Activated CD4-positive, alpha-beta T cell treated with anti-CD3 and anti-CD28 coated beads, Interleukin-2, amount 50 U/mL, for 1 hour (primary cell): Measurements from ENCODE around the gene COL23A1.
"Not testable (repeated sequence)": the region's sequence is repeated elsewhere in the genome, so short reads cannot be mapped to it uniquely, and the experiment has no call there.

ENCODE experiments used
- DNase-seq: peaks from one replicate; pipeline ENCODE4 v3.0.0-alpha.2; 2020

Gene COL23A1

DNA sequence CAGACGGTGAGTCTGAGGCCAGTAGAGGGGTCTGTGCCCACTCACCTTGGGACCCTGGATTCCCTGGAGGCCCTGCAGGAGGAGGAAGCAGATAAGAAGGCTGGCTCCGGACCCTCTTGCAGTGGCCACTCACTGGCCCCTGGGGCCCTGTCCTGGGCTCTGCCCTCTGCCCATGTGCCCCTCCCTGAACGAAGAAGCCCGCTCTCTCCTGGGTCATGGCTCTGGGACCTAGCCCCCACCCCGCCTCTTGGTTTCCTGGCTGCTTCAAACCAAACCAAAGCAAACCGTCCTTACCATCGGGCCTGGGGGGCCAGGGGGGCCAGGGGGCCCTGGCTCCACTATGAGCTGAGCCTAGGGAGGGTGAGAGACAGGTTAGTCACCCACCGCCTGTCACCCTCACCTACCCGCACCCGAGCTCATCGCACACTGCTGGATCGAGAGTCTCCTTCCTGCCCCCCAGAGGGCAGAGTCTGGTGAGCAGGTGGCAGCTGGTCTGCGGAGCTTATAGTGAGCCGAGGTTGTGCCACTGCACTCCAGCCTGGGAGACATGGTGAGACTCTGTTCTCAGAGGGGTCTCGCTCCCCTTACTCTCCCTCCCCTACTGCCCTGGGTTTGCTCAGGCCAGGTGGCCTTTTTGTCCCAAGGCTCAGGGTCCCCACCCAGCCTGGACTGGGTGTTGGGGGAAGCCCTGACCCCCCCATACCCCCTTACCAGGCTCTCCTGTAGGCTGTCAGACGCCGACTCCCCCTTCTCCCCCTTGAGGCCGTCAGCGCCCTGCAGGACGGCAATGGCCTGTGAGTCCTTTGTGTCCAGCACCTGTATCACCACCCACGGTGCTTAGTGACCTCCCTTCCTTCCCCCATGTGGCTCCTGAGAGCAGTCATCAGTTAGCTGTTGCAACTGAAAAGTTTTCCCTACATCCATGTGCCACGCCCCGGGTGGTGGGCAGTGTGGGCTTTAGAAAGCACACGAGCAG lies 342.4 kb downstream of the COL23A1 start:
- no peak for DNase-seq

DNA sequence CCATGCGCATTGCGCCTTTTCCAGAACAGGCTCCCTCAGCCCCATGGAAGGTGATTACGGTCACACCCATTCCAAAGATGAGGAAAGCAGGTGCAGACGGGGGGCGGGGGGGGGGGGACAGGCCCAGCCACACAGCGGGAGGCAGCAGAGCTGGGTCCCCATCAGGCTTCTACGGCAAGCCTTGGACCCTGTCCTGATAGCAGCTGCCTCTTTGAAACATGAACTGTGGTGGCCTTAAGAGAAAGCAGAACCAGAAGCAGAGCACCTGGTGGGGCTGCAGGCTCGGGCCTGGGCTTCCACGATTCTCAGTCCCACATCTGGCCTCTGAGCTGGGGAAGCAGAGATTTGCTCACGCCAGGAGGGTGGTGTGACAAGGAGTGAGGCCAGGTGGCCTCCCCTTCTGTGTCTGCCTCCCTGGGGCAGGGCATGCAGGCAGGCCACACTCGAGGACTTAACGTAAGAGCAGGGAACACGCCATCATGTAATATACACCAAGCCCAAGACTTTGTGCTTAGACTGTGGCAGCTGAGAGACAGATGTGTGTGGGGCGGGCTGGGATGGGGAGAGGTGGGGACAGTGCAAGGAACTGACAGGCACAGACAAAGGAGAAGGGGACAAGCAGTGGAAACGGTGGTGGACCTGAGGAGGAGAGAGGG lies 343.4 kb downstream of the COL23A1 start:
- DNase-seq: no peak

DNA sequence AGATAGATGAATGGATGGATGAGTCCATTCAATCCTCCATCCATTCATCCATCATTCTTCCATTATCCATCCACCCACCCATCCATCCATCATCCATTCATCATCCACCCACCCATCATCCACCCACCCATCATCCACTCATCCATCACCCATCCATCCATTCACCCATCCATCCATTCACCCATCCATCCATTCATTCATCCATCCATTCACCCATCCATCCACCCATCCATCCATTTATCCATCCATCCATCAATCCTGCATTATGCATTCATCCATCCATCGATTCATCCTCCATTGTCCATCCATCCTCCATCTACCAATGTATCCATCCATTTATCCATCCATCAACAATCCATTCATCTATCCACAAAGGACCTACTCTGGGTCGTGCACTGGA lies 344.8 kb downstream of the COL23A1 start:
- no peak for DNase-seq

DNA sequence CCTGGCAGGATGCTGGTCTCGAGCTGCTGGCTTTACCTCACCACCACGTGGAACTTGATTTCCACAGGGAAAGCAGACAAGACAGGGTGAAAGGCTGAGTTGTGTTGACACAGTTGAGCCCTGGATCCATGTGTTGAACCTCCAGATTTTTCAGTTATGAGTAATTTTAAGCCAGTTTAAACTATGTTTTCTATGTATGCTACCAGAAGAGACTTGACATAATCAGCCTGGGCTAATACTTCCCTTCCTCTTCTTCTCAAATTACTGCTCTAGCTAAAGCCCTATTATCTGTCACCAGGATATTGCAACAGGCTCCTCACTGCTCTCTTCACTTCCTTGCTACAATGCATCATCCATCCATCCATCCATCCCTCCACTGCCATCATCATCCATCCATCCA lies 345.6 kb downstream of the COL23A1 start:
- DNase-seq: no peak

DNA sequence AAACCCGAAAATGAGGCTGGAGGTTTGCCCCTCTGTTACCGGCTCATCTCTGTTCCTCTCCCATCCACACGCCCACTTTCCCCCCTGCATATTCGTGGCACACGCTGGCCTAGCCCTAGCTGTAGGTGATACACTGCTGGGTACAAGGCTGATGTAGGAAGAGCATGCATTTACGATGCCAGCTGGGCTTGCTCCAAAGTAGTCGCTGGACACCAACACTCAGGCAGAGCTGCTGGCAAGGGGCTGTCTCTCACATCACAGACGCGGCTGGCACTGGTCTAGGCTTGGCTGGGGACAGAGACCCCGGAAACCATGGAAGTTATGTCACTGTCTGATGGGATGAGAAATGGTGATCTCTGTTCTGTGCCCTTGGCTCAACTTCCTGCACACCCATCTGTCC lies 347.8 kb downstream of the COL23A1 start:
- DNase-seq: no peak

DNA sequence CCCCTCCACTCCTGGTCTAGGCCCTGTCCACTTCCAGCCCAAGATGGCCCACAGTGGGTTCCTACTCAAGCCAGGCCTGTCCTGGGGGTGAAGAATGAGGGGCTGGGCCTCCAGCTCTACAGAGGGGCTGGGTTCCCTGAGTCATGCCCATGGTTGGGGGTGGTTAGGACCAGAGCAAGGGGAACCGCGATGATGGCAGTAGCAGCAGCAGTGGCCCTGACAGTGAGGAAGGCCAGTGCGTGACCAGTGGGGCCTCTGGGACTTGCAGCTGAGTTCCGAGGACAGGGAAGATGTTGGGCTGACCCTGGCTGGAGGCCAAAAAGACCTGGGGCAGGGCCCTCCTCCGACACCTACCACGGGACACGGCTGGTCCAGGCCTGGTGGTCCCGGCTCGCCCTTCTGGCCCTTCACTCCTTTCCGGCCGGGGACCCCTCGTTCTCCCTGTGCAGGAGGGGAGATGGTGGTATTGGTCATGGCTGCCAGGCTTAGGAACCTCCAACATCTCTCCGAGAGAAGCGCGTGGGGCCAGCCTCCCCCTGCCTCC lies 348.4 kb downstream of the COL23A1 start:
- DNase-seq: no peak

DNA sequence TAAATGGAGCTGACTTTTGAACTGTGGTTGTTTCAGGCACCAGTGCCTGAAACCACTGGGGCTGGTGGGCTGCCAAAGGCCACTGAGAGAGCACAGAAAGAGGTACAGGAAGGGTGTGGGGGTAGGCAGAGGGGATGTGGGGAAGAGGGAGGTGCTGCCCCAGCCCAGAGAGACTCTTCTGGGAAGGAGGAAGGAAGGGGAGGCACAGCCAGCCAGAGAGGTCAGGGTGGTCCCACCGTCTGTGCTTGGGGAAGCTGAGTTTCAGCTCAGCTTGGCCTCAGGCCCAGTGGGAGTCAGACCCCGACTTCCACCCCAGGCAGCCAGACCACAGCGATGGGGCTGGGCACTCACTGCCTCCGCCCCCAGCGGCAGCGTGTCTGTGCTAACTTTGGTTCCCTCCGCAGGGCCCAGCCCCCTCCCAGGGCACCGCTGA lies 348.9 kb downstream of the COL23A1 start:
- no peak for DNase-seq

DNA sequence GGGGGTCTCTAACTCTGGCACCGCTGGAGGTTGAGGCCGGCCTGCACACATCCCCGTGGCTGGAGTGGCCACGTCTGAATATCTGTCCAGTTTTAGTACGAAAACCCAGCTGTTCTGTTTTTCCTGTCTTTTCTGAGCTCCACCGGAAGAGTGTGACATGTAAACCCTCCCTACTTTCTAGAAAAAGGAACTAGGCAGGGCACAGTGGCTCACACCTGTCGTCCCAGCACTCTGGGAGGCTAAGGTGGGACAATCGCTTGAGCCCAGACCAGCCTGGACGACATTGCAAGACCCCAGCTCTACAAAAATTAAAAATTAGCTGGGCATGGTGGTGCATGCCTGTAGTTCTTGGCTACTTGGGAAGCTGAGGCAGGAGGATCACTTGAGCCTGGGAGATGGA lies 349.4 kb downstream of the COL23A1 start:
- DNase-seq: no peak

DNA sequence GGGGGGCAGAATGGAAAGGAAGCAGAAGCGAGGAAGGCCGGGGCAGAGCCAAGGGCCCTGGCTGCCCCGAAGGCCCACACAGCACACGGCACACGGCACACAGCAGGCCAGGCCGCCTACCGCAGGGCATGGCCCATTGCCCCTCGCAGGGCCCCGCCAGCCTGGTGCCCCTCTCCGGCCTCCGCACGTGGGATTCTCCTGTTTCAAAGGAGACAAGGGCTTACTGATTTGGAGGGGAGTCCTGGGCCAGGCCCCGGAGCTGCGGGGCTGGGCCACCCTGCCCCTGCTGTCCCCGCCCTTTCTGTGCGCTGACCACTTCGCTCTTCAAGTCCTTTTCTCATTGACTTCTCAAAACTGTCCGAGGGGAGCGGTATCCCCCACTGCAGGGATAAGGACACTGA lies 349.9 kb downstream of the COL23A1 start:
- no peak for DNase-seq

DNA sequence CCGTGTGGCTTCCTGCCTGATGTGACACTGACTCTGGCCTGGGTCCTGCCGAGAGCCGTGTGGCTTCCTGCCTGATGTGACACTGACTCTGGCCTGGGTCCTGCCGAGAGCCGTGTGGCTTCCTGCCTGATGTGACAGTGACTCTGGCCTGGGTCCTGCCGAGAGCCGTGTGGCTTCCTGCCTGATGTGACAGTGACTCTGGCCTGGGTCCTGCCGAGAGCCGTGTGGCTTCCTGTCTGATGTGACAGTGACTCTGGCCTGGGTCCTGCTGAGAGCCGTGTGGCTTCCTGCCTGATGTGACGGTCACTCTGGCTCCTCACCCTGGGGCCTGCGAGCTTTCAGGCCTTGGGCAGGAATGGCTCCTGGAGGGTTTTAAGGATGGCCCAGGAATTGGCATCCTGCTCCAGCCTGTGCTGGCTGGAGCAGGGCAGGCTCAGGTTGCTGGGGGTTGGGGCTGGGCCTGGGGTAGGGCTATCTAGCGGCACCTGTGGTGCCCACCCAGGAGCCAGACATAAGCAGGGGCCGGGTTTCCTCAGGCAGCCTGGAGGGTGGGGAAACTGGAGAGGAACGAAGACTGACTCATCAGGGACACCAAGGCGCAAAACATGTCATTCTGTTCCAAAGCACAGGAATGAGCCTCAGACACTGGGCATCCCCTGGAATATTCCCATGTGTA lies 350.4 kb downstream of the COL23A1 start:
- not testable (repeated sequence) for DNase-seq

DNA sequence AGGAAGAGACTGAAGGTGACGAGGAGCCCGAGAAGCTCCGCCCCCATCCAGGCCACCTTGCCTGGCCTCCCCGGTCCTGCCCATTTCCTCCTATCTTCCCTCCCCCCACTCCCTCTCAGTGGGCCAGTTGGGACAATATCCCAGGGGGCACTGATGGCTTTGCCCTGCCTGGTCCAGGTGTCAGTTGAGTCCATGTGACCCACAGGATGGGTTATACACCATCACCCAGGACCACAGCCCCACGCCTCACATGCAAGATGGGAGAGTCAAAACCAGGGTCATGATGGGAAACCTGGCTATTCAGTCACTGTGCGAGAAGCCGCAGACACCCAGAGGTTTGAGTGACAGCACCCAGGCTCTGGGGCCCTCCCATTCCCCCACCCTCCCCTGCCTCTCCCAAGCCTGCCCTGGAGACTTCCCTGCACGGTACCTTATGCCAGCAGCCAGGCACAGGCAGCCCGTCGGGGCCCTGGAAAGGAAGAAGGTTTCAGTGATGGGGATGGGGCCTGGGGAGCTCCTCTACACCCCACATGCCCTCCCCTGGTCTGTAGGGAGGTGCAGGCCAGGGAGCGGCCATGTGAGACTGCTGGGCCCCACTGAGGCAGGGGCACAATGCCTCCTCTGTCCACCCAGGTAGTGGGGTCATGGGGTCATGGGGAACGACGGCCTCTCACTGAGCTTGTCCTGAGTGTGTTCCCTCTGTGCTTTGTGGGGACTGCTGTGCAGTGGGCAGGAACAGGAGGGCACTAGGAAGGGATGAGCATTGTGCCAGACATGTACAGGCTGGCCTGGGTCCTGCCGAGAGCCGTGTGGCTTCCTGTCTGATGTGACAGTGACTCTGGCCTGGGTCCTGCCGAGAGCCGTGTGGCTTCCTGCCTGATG lies 351.2 kb downstream of the COL23A1 start:
- DNase-seq: no peak

DNA sequence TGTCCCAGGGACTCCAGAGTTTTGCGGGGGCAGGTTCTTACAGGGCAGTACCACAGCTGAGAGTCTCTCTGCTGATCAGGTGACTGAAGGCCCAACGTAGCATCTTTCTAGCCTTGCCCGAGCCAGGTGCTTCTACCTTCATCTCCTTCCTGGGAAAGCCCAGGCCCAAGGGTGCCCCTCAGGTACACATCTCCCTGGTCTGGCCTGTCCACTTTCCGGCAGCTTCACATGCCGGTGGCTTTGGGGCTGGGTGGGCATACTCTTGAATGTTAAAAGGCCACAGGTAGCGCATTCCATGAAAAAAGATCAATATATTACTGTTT lies 351.9 kb downstream of the COL23A1 start:
- no peak for DNase-seq

DNA sequence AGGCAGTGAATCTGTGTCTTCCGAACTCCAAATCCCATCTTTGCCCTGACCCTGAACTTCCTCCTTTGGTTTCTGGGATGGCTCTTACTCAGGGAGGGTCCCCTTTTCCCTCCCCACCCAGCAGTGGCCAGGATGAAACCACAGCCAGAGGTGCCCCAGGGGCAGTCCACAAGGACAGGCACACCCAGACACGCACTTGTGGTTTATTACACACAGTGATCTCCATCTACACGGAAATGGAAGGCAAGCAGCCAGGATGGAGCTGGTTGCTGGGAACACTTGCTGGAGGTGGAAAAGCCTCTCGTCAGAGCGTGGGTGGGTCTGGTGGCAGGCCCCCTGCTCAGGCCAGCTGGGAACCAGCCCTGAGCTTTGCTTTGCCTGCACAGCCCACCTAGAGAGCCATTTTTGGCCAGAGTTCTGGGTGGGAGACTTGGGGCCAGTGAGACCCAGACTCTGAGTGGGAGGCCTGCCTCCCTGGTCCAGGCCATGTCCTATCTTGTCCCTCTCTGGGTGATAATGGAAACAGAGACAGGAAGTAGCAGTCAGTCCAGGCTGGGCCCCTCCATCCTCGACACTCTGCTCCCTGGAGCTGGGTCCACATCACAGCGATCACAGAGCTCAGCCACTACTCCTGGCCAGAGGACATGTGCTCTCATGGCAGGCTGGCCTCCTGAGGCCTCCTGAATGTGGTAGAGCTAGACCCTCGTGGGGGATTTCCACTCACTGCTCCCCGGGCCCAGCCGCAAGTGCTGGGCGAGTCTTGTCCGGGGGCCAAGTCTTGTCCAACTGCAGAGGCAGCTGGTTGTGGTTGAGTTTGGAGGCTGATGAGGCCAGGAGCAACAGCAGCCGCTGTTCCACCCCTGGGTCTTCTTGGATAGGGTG lies 352.5 kb downstream of the COL23A1 start:
- no peak for DNase-seq

DNA sequence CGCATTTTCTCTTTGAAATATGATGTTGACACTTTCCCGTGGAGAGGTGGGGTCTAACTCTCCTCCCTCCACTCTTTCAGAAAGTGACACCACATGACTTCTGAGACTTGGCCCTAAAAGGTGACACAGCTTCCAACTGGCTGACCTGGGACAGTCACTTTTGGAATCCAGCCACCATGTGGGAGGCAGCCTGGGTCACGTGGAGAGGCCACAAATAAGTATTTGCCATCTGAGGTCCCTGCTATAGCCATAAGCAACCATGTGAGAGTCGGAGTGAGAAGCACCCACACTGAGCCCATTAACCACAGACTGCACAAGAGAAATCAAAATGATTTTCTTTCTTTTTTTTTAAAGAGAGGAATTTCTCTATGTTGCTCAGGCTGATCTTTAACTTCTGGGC lies 353.5 kb downstream of the COL23A1 start:
- DNase-seq: no peak

DNA sequence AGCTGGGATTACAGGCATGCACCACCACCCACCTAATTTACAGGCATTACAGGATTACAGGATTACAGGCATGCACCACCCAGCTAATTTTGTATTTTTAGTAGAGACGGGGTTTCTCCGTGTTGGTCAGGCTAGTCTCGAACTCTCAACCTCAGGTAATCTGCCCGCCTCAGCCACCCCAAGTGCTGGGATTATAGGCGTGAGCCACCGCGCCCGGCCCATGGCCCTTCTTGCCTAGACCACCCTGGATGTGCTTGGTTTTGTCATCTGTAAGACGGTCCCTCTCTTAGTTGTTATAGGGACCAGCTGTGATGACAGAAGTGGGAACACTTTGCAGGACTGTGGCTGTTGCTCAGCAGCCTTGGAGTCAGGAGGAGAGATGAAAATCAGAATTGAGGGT lies 354.1 kb downstream of the COL23A1 start:
- DNase-seq: no peak

DNA sequence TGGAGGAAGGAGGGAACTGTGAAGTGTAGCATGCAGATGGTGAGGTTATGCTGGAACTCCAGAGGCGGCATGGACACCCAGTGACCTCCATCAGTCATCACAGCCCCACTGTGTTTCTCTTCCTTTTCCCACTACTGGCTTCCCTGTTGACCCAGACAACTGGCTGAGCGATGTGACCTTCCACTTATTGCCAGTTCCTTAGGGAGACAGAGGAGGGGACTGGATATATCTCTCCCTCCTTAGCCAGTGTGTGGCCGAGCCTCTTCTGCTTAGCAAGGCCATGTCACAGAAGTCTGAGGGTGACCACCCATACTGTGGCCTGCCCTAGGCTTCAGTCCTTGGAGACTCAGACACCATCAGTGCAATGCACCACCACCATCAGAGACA lies 354.6 kb downstream of the COL23A1 start:
- DNase-seq: no peak

DNA sequence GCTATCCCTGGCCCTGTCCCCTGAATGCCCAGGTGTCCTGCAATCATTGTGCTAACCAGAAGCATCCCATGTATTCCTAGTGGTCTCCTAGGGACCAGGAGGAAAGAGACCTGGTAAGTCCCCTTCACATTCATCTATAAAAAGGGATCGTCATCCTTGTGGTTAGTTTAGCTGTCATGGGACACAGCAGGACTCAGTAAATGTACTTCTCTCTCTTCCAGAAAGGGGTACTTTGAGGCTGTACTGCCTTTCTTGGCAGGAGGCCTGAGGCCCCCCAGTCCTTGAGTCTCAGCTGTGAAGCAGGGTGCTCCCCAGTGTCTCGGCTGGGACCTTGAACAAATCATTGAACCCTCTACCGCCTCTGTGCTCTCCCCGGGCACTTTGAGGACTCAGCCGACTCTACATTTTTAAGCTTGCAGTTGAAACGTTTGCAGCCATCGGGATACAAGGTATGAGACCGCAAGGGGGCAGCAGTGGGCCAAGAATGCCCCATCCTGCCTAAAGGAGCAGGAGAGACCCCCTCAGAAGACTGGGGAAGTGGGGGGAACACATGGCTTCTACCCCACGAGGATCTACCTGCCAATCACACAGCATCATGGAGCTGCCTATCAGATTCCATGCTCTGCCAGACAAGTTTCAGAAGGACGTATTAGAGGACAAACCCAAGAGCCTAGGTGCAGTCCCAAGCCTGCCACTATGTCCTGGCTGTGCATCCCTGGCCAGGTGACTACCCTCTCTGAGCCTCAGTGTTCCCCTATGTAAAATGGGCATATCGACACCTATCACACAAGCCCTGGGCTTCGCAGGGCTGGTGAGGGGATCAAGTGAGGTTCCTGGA lies 355.2 kb downstream of the COL23A1 start:
- DNase-seq: peak; percentile 76

DNA sequence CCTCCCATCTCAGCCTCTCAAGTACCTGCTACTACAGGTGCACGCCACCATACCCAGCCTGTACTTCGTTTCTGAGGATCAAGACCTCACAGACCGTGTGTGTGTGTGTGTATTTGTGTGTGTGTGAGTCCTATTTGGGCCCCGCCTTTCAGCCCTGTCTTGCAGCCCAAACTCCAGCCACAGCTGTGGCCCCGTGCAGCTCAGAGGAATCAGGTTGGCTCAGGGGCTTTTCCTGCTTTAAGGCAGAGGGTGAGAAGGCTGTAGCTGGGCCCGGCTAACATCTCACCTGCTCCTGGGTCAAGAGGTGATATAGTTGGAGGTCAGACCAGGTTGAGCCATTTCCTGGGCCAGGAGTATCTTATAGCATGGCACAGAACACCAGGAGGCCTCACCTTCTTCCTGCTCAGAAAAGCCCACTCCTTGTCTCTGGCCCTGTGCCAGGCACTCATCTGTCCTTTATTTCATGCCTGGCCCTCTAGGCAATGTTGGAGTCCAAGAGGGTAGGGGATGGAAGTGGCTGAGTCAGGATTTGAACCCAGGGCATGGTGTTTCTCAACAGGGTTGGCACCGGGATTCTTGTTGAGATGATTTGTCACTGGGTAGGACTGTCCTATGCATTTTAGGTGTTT lies 356.0 kb downstream of the COL23A1 start:
- no peak for DNase-seq

DNA sequence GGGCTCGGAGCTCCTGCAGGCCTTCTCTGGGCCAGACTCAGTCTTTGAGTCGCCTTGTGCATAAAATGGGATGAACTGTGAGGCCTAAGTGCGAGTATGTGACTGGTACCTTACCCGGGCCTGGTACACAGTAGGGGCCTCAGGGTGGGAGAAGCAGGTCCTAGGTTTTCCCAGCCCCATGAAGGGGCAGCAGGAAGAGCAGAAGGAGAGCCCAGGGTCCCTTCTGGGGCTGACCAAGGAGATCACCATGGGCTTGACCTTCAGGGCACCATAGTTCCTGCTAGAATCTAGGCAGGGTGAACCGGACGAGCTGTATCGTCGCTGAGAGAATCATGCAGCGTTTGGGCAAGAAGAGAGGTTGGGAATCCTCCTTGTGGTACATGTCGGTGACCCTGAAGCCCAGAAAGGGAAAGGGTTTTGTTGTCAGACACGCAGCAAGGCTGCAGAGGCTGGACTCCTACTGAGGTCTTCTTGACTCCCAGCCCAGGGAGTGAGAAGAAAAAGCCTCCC lies 357.2 kb downstream of the COL23A1 start:
- no peak for DNase-seq
